SK-N-SH treated with all-trans-retinoic acid at 6 μM for 48 hours (cell line): ENCODE data around the gene KRTAP10-10.

Experiments
- ATAC-seq: fragments of 200-7000 bp; cut with Tn5 transposase; 3 replicates; pipeline ENCODE4 v1.9.1; 2020; ENCODE audit warnings: mild to moderate bottlenecking, moderate library complexity
- ARNTL ChIP-seq: fragments of 450-650 bp; formaldehyde crosslinking; IDR thresholded peaks from 2 replicates; pipeline ENCODE4 v1.5.0; 2020; ENCODE audit warnings: low read depth, mild to moderate bottlenecking, moderate library complexity, borderline replicate concordance
- BACH2 ChIP-seq: fragments of 250-450 bp; sonication (Bioruptor Pico); IDR thresholded peaks from 2 replicates; pipeline ENCODE4 v1.9.0; 2021; ENCODE audit warnings: mild to moderate bottlenecking, borderline replicate concordance
- CSRNP3 ChIP-seq: fragments of 250-450 bp; sonication (Bioruptor Pico); IDR thresholded peaks from 2 replicates; pipeline ENCODE4 v1.5.1; 2021; ENCODE audit warnings: mild to moderate bottlenecking, moderate library complexity
- ESRRG ChIP-seq: fragments of 250-450 bp; sonication (Bioruptor Pico); IDR thresholded peaks from 2 replicates; pipeline ENCODE4 v1.6.1; 2021; ENCODE audit warnings: mild to moderate bottlenecking
- GLIS3 ChIP-seq: fragments of 250-450 bp; sonication (Bioruptor Pico); IDR thresholded peaks from 2 replicates; pipeline ENCODE4 v1.5.0; 2020; ENCODE audit warnings: mild to moderate bottlenecking, moderate library complexity
- ISL1 ChIP-seq: fragments of 250-450 bp; sonication (Bioruptor Pico); IDR thresholded peaks from 2 replicates; pipeline ENCODE4 v2.1.2; 2022; ENCODE audit warnings: mild to moderate bottlenecking, moderate library complexity
- OSR1 ChIP-seq: fragments of 250-450 bp; sonication (Bioruptor Pico); IDR thresholded peaks from 2 replicates; pipeline ENCODE4 v1.8.0; 2022; ENCODE audit warnings: moderate library complexity, mild to moderate bottlenecking, inconsistent platforms
- PATZ1 ChIP-seq: fragments of 250-450 bp; sonication (Bioruptor Pico); IDR thresholded peaks from 2 replicates; pipeline ENCODE4 v1.8.0; 2020; ENCODE audit warnings: mild to moderate bottlenecking, moderate library complexity, borderline replicate concordance
- POU6F1 ChIP-seq: fragments of 250-450 bp; sonication (Bioruptor Pico); IDR thresholded peaks from 2 replicates; pipeline ENCODE4 v1.8.0; 2021; ENCODE audit warnings: low read depth, mild to moderate bottlenecking, moderate library complexity, borderline replicate concordance
- RARB ChIP-seq: fragments of 250-450 bp; sonication (Bioruptor Pico); IDR thresholded peaks from 2 replicates; pipeline ENCODE4 v1.8.0; 2021; ENCODE audit warnings: mild to moderate bottlenecking, moderate library complexity
- SNAI2 ChIP-seq: fragments of 250-450 bp; sonication (Bioruptor Pico); IDR thresholded peaks from 2 replicates; pipeline ENCODE4 v1.5.0; 2020; ENCODE audit warnings: mild to moderate bottlenecking, moderate library complexity
- TOX ChIP-seq: fragments of 250-450 bp; sonication (Bioruptor Pico); IDR thresholded peaks from 2 replicates; pipeline ENCODE4 v1.8.0; 2021; ENCODE audit warnings: mild to moderate bottlenecking, moderate library complexity, borderline replicate concordance
- ZC3H10 ChIP-seq: fragments of 250-450 bp; sonication (Bioruptor Pico); IDR thresholded peaks from 2 replicates; pipeline ENCODE4 v1.5.1; 2021; ENCODE audit warnings: mild to moderate bottlenecking, moderate library complexity
- ZFP3 ChIP-seq: fragments of 250-450 bp; sonication (Bioruptor Pico); IDR thresholded peaks from 2 replicates; pipeline ENCODE4 v1.5.0; 2020; ENCODE audit warnings: mild to moderate bottlenecking, moderate library complexity
- ZFP30 ChIP-seq: fragments of 450-650 bp; formaldehyde crosslinking; IDR thresholded peaks from 2 replicates; pipeline ENCODE4 v1.5.0; 2022; ENCODE audit warnings: mild to moderate bottlenecking, moderate library complexity
- ZNF565 ChIP-seq: fragments of 450-650 bp; formaldehyde crosslinking; conservative IDR thresholded peaks from 2 replicates; pipeline ENCODE4 v1.5.0; 2020; ENCODE audit warnings: low read depth, mild to moderate bottlenecking, moderate library complexity
- ZNF70 ChIP-seq: fragments of 450-650 bp; formaldehyde crosslinking; IDR thresholded peaks from 2 replicates; pipeline ENCODE4 v1.5.0; 2020; ENCODE audit warnings: mild to moderate bottlenecking, moderate library complexity
- ZNF8 ChIP-seq: fragments of 450-650 bp; formaldehyde crosslinking; IDR thresholded peaks from 2 replicates; pipeline ENCODE4 v1.5.0; 2020; ENCODE audit warnings: mild to moderate bottlenecking, moderate library complexity
- TF ChIP-seq, protein P1 (sequence below): fragments of 250-450 bp; sonication (Bioruptor Pico); IDR thresholded peaks from 2 replicates; pipeline ENCODE4 v1.5.0; 2020; ENCODE audit warnings: mild to moderate bottlenecking, moderate library complexity
- TF ChIP-seq, protein P2 (sequence below): fragments of 250-450 bp; sonication (Bioruptor Pico); IDR thresholded peaks from 2 replicates; pipeline ENCODE4 v1.5.1; 2020; ENCODE audit warnings: low read depth, mild to moderate bottlenecking, moderate library complexity

Gene KRTAP10-10

DNA sequence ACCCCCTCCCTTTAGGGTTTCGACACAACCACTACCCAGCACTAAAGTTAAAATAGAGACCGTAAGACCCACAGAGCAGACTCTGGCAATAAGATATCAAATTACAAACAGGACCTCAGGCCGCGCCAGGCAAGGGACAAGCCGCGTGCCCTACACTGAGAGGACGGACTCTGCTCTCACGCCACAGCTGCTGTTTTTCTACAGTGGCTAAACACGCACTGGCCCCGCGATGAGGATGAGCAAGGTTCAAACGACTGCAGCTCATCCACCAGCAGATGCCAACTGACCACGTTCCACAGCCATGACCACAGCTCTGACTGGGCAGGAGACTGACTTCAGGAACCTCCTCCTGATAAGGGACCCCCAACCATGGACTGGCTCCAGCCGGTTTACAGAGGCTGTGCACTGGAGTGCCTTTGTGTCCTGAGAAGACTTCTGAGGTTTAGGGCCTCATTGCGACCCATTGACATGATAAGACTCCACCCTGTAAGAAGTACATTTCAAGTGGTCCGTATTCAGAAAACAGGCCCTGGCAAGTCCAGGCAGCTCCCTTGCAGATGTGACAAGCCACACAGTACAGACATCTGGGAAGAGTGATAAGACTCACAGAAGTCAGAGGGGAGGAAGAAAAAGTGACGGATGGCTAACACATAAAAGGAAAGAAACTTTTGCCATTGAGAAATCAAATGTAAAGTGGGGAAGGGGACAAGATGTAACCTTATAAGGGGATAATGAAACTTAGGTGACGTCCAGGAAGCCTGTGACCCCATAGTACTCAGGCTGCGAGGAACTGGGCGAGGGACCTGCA, 43.4 kb upstream of the KRTAP10-10 start:
- TF ChIP-seq, protein P1, sequence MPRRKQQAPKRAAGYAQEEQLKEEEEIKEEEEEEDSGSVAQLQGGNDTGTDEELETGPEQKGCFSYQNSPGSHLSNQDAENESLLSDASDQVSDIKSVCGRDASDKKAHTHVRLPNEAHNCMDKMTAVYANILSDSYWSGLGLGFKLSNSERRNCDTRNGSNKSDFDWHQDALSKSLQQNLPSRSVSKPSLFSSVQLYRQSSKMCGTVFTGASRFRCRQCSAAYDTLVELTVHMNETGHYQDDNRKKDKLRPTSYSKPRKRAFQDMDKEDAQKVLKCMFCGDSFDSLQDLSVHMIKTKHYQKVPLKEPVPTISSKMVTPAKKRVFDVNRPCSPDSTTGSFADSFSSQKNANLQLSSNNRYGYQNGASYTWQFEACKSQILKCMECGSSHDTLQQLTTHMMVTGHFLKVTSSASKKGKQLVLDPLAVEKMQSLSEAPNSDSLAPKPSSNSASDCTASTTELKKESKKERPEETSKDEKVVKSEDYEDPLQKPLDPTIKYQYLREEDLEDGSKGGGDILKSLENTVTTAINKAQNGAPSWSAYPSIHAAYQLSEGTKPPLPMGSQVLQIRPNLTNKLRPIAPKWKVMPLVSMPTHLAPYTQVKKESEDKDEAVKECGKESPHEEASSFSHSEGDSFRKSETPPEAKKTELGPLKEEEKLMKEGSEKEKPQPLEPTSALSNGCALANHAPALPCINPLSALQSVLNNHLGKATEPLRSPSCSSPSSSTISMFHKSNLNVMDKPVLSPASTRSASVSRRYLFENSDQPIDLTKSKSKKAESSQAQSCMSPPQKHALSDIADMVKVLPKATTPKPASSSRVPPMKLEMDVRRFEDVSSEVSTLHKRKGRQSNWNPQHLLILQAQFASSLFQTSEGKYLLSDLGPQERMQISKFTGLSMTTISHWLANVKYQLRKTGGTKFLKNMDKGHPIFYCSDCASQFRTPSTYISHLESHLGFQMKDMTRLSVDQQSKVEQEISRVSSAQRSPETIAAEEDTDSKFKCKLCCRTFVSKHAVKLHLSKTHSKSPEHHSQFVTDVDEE, result no peak
- TF ChIP-seq ESRRG (no peak), ZFP3 (CRISPR knock-in tag) (no peak), ISL1 (no peak)
- ATAC-seq, result no peak

DNA sequence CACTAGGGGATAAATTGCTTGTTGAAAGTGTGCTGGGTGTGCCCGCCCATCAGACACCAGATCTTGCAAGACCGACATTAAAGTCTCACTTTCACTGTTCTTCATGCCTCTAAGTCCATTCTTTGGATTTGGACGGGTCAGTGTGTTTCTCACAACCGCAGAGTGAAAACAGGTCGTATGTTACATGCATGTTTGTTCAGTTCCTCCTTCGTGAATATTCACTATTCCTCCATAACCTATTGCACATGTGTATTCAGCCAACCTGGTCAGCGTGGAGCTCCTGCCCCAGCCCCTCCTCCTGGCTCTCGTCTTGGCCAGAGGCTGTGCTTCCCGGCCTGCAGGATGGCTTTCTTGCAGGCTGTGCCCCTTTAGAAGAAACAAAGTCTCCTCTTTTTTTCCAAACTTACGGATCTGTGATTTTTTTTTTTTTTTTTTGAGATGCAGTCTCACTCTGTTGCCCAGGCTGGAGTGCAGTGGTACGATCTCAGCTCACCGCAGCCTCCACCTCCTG, 42.7 kb upstream of the KRTAP10-10 start:
- TF ChIP-seq ESRRG, result no peak
- TF ChIP-seq, protein P2, sequence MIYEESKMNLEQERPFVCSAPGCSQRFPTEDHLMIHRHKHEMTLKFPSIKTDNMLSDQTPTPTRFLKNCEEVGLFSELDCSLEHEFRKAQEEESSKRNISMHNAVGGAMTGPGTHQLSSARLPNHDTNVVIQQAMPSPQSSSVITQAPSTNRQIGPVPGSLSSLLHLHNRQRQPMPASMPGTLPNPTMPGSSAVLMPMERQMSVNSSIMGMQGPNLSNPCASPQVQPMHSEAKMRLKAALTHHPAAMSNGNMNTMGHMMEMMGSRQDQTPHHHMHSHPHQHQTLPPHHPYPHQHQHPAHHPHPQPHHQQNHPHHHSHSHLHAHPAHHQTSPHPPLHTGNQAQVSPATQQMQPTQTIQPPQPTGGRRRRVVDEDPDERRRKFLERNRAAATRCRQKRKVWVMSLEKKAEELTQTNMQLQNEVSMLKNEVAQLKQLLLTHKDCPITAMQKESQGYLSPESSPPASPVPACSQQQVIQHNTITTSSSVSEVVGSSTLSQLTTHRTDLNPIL, result no peak
- TF ChIP-seq ISL1, result no peak
- TF ChIP-seq TOX (CRISPR knock-in tag), result no peak
- TF ChIP-seq ZC3H10 (CRISPR knock-in tag), result no peak
- no peak for TF ChIP-seq ZNF8 (CRISPR knock-in tag)
- no peak for TF ChIP-seq POU6F1 (CRISPR knock-in tag)
- no peak for TF ChIP-seq ZFP3 (CRISPR knock-in tag)
- TF ChIP-seq CSRNP3, result no peak
- no peak for TF ChIP-seq SNAI2 (CRISPR knock-in tag)
- TF ChIP-seq BACH2, result no peak
- TF ChIP-seq RARB (CRISPR knock-in tag), result no peak
- TF ChIP-seq ARNTL, result no peak
- TF ChIP-seq OSR1 (CRISPR knock-in tag), result no peak
- TF ChIP-seq ZNF565 (CRISPR knock-in tag), result no peak
- TF ChIP-seq GLIS3 (CRISPR knock-in tag), result no peak
- no peak for TF ChIP-seq ZFP30 (CRISPR knock-in tag)
- TF ChIP-seq, protein P1, result no peak
- TF ChIP-seq PATZ1 (CRISPR knock-in tag), result no peak
- TF ChIP-seq ZNF70 (CRISPR knock-in tag), result no peak
- TF ChIP-seq, all 23 proteins: peak for 0
- no peak for ATAC-seq
